ENCODE results near the gene ARFGAP1. TPM values are rescaled to one million over a fixed set of nuclear protein-coding genes. Genes with fewer than 3 reads are reported as not detected.
A peak's percentile ranks its signal among the peaks of the same experiment; 100 is the strongest.

The ARFGAP1 gene
- total and polyA plus RNA-seq, 2 of the 8 experiments (the other 6 are each of a cell fraction or from before 2014, with no cell fraction given), result 93.7 to 100 TPM

- no peak for FAIRE-seq
- no peaks in the 10 kb centered on the region for H3K36me3 ChIP-seq (ENCODE audit: control insufficient read depth in 2 of 4, insufficient read depth in 4 of 4, low read length in 3 of 4)
- H2AK5ac ChIP-seq (ENCODE audit: low read depth, low read length), result no peak overlapping the region
- H3K23ac ChIP-seq (ENCODE audit: insufficient read length), result no peak overlapping the region
- no peak overlapping the region for H3K56ac ChIP-seq (replicated peaks; ENCODE audit: insufficient read length, low read depth, low read length)
- no peak overlapping the region for H2BK12ac ChIP-seq (ENCODE audit: low read depth, low read length)
- H3K18ac ChIP-seq (ENCODE audit: extremely low read depth, low read length), result no peak overlapping the region; the same call in 1 of the 2 replicates
- H2BK120ac ChIP-seq (replicated peaks; ENCODE audit: low read depth, low read length), result no peak overlapping the region
- H2AFZ ChIP-seq (ENCODE audit: low read length), result no peak overlapping the region
- peaks cover 10 to 25% of the 10 kb centered on the region in 2 experiments for H3K9me3 ChIP-seq (ENCODE audit: insufficient read depth in 2 of 2, low read depth in 1 of 2, low read length in 1 of 2)
- POLR2A ChIA-PET (ENCODE audit: partially characterized antibody), result interaction anchor here (0.8 to 1.2 kb wide), 3 partner anchors 9 to 37 kb away, joined by 3 read pairs; no protein-coding TSS in a partner anchor
- no peak for TF ChIP-seq HDAC2 (IDR thresholded peaks at IDR 0.05; ENCODE audit: borderline replicate concordance in 1 of 2, low read depth in 2 of 2, low read length in 2 of 2)
- TF ChIP-seq, protein P1, sequence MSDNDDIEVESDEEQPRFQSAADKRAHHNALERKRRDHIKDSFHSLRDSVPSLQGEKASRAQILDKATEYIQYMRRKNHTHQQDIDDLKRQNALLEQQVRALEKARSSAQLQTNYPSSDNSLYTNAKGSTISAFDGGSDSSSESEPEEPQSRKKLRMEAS (IDR thresholded peaks at IDR 0.05), result peak; percentile 37; the same call in 1 of the 2 replicates
- WGBS, 2 experiments (ENCODE audit: extremely low coverage in 1 of 2, insufficient coverage in 1 of 2, insufficient read length in 1 of 2, insufficient replicate concordance in 2 of 2, low coverage in 1 of 2, low lambda C conversion rate in 2 of 2, missing lambda C conversion rate in 1 of 2), result 68% methylated on average over 11 of the region's 13 CpGs; no CpG with 5 or more reads in 1 of the 2 experiments
- H3K23me2 ChIP-seq (ENCODE audit: low read depth, low read length), result no peaks in the 10 kb centered on the region
- H3K79me1 ChIP-seq (ENCODE audit: low read depth, low read length), result no peaks in the 10 kb centered on the region
- peaks cover 0 to 5% (median 1%) of the 10 kb centered on the region in 4 experiments; a peak in 3 of 7 replicates for H3K4me1 ChIP-seq (replicated peaks in 1 of 4; ENCODE audit: control insufficient read depth in 3 of 4, insufficient read depth in 4 of 4, low read length in 3 of 4)
- no peak overlapping the region for H3K14ac ChIP-seq (ENCODE audit: insufficient read length)
- H4K8ac ChIP-seq (ENCODE audit: extremely low read depth, insufficient read depth, low read length), result no peak overlapping the region; the same call in 1 of the 2 replicates
- no peak overlapping the region for H3K9ac ChIP-seq (replicated peaks in 1 of 4; ENCODE audit: extremely low read depth in 1 of 4, low read depth in 3 of 4, low read length in 3 of 4)
- no peak overlapping the region for H3K27ac ChIP-seq (ENCODE audit: low read depth, low read length)
- no peaks in the 10 kb centered on the region for H3K27me3 ChIP-seq (replicated peaks in 1 of 4; ENCODE audit: control insufficient read depth in 3 of 4, extremely low read depth in 1 of 4, insufficient read depth in 3 of 4, low read length in 3 of 4)
- H2BK20ac ChIP-seq (ENCODE audit: low read length), result no peak overlapping the region
- no peak overlapping the region for H3K4me3 ChIP-seq (ENCODE audit: extremely low read depth in 1 of 4, insufficient read depth in 2 of 4, low read depth in 3 of 4, low read length in 4 of 4)
- no peaks in the 10 kb centered on the region for H3K79me2 ChIP-seq (ENCODE audit: control insufficient read depth in 1 of 2, insufficient read depth in 2 of 2, low read length in 2 of 2)
- CTCF ChIA-PET (ENCODE audit: partially characterized antibody), result interaction anchor here (1.0 to 5.9 kb wide), 11 partner anchors 12 to 146 kb away, joined by 3 to 43 read pairs (median 4); no protein-coding TSS in a partner anchor
- H3K4me2 ChIP-seq (ENCODE audit: insufficient read depth in 1 of 2, low read depth in 2 of 2, low read length in 2 of 2), result no peak overlapping the region
- no peak overlapping the region for H4K5ac ChIP-seq (ENCODE audit: insufficient read length, low read depth, low read length)
- H2BK5ac ChIP-seq (ENCODE audit: low read depth, low read length), result no peak overlapping the region
- H2BK15ac ChIP-seq (ENCODE audit: low read length), result peak overlapping the region; percentile 25; the same call in 1 of the 2 replicates
- DNase-seq (ENCODE audit: low read depth in 1 of 2, low spot score in 2 of 2), result no peak
- H4K20me1 ChIP-seq (replicated peaks in 1 of 2; ENCODE audit: control insufficient read depth in 1 of 2, insufficient read depth in 2 of 2, low read length in 2 of 2), result no peaks in the 10 kb centered on the region
- H3K4ac ChIP-seq (replicated peaks; ENCODE audit: insufficient read length, low read depth, low read length), result no peak overlapping the region
- no peak overlapping the region for H4K91ac ChIP-seq (replicated peaks; ENCODE audit: insufficient read length, low read length)
These were observed 58.3 kb downstream of the ARFGAP1 start for GRCh38 chr20:63330940-63331339.
